Measurements from ENCODE around the gene PUM2.

GRCh38 chr2:20221555-20221973 is 129.1 kb downstream of the PUM2 start:
- TF ChIP-seq GATA2 (IDR thresholded peaks at IDR 0.05; ENCODE audit: low read depth, low read length) (no peak), GATA3 (IDR thresholded peaks at IDR 0.05; ENCODE audit: low read depth, low read length) (no peak)
